HG02678 (cell line): ENCODE measurements around the gene C11orf98.
"Not testable (repeated sequence)": the region's sequence is repeated elsewhere in the genome, so short reads cannot be mapped to it uniquely, and the experiment has no call there.

Experiments used
- ATAC-seq: cut with Tn5 transposase; IDR thresholded peaks from one replicate; pipeline ENCODE4 v1.9.1; 2021; ENCODE audit warnings: mild to moderate bottlenecking, moderate library complexity; ENCODE audit not compliant: unreplicated experiment

C11orf98 gene

DNA sequence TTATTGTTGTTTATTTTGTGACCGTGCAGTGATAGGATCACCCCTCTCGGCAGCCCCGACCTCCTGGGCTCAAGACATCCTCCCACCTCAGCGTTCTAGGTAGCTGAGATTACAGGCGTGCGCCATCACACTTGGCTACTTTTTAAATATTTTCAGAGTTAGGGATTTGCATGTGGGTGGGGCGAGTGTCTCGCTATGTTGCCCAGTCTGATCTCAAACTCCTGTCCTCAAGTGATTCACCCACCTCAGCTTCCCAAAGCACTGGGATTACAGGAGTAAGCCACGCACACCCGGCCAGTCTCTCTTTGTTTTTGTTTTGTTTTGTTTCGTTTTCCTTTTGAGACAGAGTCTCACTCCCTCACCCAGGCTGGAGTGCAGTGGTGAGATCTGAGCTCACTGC is 10.7 kb downstream of the C11orf98 start:
- no peak for ATAC-seq

DNA sequence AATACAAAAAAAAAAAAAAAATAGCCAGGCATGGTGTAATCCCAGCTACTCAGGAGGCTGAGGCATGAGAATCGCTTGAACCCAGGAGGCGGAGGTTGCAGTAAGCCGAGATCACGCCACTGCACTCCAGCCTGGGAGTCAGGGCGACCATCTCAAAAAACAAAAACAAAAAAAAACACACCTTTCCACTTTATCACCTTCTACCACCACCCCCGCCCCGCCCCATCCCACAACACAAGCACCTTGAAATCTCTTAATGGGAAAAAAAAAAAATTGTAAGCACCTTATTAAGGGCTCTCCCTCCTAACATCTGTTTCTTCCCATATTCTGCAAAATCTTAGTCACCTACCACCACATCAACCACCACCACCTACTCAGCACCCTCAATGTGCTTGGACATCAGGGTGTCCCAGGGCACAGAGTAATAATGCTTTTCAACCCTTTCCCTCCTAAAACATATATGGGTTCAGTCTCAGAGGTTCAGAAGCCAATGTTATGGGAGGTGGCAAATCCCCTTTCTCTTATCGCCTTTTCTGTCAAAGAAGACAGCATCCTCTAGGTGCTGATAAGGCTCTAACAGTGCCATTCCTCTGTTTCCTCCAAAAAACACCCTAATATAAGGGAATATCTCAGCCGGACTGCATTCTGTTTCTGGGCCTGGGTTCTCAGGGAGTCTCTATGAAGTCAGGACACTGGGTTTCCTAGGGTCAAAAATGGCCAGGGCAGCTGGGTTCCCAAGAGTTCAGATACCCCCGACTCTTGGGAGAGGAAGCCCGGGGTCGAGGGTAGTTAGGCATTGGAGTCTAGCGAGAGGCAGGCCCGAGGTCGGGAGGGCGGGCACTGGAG is 12.6 kb downstream of the C11orf98 start:
- ATAC-seq, result peak; percentile 6

DNA sequence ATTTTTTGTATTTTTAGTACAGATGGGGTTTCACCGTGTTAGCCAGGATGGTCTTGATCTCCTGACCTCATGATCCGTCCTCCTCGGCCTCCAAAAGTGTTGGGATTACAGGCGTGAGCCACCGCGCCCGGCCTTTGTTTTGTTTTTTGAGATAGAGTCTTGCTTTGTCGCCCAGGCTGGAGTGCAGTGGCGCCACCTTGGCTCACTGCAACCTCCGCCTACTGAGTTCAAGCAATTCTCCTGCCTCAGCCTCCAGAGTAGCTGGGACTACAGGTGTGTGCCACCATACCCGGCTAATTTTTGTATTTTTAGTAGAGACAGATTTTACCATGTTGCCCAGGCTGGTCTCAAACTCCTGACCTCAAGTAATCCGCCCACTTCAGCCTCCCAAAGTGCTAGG is 14.7 kb downstream of the C11orf98 start:
- ATAC-seq, result not testable (repeated sequence)

DNA sequence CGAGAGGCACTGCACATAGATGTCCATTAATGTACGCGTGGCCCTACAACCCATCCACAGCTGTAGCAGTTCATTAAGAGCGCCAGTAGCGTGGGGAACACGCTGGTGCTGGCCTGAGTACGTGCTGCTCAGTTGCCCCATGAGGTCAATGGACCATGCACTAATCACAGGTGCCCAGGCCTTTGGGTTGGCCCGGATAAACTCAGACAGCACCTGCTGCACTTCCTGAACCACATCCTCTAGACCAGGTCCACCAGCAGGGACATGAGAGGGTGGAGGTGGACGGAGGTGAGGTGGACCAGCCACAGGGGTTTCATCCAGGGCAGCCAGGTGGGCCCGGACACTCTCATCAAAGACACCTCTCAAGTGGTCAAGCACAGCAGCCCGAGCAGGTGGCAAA is 15.5 kb downstream of the C11orf98 start:
- ATAC-seq, result no peak

DNA sequence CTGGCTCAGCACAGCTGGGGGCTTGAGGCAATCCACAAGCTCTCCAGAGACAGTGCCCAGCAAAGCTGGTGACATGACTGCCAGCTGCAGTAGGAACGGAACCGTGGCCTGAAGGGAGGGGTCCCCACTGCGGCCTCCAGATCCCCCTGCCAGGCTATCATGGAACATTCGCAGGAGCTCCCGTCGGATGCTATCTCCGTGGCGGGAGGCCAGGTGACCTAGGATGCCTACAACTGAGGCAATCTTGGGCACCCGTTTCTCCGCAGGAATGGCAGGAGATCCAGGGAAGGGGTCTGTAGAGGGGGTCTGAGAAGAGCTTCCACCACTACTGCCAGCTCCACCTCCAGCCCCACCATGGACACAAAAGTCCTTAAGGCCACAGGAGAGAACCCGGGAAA is 16.0 kb downstream of the C11orf98 start:
- ATAC-seq, result no peak

DNA sequence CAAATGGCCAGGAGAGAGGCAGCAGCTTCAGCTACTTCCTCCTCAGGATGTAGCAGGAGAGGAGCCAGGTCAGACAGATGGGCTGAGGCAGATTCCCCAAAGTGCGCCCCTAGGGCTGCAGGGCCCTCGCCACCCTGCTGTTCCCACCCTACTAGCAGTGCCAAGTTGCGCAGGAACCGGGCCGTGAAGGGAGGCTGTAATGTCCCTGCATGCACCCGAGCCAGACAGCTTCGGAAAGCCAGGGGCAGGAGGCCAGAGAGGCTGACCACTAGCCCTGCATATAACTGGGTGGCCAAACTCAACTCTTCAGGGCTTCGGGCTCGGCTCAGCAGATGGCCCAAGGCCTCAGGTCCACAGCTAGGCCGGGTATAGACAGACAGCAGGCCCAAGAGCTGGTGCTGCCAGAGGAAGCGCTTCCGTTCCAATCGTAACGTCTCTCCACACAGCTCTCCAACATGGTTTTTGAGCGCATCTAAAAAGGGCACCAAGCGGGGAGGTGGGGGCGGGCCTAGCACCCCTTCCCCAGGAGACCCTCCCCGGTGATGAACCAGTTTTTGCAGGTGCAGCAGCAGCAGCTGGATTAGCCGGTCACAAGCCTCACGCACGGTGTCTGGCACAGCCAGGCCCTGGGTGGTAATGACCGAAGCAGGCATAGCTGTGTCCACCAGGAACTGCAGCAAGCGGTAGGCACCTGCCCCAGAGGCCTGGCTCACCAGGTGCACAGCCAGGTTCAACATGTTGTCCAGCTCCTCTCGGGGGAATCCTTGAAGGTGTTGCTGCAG is 16.6 kb downstream of the C11orf98 start:
- no peak for ATAC-seq

DNA sequence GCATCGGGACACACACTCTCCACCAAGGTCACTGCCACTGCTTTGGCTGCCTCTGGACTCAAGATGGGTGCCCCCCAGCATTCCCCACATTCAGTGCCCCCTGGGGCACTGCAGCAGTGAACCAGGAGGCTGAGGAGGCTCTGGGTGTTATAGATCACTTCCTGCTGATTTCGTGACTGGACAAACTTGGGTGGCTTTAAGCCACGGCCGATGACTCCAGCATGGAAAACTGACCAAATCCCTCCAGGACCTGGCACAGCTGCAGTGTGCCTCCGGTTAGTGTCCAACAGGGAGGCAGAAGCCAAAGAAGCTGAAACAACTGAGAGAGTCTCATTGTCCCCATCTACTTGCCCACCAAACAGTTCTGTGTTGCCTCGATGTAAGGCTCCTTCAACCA is 17.4 kb downstream of the C11orf98 start:
- ATAC-seq, result no peak

DNA sequence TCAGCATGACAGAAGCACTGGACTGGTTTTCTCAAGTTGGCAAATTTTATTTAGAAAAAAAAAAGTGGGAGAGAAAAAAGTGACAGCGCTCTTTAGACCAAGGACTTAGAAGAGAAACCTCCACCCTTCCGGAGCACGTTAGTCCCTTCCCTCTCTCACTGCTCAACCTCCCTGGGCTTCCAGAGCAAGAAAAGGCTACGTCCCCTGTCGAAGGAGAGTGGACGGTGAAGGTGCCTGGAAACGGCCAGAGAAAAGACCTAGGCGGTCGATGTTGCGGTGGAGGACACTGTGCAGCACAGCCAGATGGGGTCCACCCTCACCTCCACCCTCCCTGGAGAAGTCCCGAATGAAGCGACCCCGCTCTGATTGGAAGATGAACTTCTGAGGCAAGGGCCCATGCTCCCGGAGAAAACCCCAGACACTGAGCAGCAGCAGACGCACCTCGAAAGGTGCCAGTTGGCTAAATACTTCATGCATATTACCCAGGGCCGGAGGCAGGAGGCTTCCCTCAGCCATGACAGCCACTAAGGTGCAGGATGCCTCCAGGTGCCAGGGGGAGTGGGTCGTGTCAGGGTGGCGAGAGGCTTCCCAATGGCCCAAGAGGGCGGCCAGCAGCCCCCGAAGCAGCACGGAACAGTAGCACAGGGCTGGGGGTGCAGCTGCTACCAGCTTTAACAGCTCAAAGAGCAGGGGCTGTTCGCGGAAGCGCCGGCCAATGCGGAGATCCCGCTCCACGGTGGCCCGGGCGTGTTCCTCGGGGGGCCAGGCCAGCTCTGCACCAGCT is 18.0 kb downstream of the C11orf98 start:
- no peak for ATAC-seq

DNA sequence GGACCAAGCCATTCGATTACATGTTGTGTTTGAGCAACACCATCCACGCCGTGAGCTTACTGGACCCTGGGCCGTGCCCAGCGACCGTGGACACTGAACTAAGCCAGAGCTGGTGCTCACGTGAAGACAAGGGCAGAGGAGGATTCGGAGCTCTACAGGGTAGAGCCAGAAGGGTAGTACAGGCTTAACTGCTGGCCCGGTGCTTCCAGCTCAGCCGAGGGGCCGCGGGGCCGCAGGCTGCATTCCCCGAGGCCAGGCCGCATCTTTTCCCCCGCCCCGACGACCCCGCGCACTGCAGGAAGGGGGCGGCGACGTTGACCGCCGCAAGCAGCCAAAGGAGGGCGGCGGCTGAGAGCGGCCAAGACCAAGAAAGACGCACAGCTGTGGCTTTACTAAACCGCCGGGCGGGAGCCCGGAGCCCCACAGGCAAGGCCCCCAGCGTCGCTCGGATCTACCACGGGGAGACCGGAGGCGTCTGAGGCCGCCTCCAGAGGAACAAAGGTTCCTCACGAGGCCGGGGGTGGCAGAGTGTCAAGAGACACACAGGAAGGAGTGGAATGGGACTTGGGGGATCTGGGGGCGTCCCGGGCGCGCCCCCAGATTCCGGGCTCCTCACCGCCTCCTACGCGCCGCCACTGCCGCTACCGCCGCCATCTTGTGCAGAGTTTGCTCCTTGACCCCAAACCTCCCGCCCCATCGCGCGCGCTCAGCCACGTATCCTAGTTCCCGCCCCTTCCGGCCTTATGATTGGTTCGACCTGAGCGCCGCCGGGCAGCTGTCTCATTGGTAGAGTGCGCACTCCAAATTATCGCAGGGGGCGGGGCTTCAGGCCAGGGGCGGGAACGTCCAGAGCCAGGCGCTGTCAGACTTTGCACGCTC is 18.8 kb downstream of the C11orf98 start, which contains the start of gene GANAB:
Gene GANAB (minus strand): TSS at position 668 of the 879 bp plus-strand sequence. CDS start 14 bp downstream, at position 654.
- peak; percentile 96 for ATAC-seq

DNA sequence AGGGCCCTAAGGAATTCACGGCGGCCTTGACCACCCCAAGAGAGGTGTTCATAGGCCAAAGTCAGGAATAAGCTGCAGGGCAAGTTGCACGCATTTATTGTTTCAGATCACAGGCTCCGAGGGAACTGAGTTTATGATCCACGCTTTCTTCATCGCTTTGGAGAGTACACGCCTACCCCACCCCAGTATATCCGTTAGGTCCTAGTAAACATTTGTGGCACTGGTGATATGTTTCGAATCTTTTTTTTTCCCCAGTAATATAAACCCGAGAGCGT is 19.4 kb downstream of the C11orf98 start:
- ATAC-seq, result no peak

DNA sequence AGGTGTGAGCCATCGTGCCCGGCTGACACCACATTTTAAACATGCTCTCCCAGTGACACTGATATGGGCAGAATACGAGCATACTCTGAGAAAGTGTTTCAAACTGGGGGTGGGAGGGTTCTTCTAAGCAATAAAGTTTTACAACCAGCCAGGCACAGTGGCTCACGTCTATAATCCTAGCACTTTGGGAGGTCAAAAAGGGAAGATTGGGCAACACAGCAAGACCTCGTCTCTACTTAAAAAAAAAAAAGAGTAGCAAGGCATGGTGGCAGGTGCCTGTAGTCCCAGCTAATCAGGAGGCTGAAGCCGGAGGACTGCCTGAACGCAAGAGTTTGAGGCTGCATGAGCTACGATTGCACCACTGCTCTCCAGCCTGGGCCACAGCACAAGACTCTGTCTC is 20.8 kb downstream of the C11orf98 start:
- ATAC-seq, result no peak

DNA sequence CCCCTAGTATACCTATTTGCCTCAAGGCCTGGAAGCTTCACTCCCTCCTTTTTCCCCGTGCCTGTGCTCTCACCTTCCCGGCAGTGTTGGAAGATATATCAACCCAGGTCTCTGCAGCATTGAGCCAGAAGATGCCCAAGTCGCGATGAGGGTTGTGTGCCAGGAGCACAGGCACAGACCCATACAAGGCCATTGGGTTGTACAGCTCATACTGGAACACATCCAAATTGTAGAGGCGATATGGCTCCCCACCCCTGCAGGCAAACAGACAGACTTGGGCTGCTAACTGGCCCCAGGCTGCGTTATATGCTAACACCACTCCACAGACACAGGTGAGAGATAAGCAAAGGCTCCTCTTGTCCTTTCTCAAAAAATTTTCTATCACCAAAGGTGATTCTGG is 32.5 kb downstream of the C11orf98 start:
- ATAC-seq, result no peak

DNA sequence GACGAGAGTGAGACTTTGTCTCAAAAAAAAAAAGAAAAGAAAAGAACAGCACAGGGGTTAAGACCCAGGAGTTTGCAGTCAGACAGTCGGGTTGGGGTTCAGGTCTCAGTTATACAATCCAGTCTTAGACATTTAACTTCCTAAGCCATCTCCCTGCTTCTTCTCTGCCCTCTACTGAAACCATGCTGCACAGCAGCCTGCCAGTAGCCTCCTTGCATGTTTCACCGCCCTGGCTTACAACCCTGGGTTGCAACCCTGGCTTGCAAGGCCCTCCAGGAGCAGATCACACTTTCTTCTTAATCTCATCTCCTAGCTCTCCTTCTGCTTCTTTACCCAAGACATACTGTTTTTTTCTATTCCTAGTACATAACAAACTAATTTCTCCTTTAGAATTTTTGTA is 37.3 kb downstream of the C11orf98 start:
- no peak for ATAC-seq

DNA sequence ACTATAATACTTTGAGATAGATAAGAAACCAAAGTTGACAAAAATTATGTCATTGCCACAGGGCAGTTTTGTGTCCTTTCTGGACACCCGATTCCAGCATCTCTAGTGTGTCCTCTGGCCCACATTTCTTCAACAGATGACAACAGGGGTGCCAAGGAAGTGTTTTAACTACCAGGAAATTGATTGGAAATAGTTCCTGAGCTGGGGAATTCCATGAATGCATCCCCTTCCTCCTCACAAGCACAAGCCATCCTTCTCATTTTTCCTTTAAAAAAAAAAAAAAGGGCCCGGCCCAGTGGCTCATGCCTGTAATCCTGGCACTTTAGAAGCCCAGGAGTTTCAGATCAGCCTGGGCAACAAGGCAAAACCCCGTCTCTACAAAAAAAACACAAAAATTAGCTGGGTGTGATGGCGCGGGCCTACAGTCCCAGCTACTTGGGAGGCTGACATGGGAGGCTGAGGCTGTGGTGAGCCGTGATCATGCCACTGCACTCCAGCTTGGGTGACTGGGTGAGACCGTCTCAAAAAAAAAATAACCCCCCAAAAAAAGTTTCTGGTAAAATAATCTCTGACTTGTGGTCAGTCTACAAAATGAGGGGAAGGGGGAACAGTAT is 42.4 kb downstream of the C11orf98 start:
- ATAC-seq, result no peak

DNA sequence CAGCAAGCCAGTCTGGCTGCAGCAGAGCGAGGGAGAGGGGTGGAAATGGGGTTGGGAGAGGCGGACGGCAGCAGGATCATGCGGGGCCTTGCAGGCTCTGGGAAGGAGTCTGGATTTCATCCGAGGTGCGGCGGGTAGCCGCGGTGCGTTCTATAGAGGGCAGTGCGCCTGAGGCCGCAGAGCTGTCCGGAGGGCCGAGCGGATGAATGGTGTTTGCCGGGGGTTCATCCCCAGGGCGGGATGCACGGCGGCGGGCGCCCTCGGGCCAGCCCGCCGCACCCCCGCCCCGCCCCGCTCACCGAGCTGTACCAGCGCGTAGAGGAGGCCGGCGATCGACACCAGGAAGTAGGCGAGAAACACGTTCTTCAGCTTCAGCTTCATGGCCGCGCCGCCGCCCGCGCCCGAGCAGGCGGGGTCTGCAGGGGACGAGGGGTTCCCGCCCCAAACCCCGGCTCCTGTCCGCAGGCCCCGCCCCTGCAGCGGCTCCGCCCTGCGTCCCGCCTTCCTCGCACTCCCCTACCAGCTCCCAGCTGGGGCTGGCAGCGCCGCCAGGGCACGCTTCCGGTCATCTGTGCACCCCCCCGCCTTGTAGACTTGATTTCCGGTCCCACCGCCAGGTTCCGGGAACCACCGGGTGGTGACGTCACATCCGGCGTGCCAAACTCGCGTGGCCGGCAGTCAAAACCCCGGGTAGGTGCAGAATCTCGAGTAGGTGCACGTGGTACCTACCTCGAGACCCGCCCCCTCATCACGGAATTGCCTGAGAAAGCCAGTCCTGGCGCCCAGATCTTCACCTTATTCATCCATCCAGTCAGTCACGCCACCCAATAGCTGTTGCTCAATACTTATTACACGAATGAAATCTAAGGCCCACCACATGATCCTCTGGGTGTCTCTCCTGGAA is 43.2 kb downstream of the C11orf98 start, which contains the start of gene B3GAT3:
Gene B3GAT3 (minus strand): TSS at position 420 of the 904 bp plus-strand sequence. CDS start 39 bp downstream, at position 381.
- ATAC-seq, result peak; percentile 96

DNA sequence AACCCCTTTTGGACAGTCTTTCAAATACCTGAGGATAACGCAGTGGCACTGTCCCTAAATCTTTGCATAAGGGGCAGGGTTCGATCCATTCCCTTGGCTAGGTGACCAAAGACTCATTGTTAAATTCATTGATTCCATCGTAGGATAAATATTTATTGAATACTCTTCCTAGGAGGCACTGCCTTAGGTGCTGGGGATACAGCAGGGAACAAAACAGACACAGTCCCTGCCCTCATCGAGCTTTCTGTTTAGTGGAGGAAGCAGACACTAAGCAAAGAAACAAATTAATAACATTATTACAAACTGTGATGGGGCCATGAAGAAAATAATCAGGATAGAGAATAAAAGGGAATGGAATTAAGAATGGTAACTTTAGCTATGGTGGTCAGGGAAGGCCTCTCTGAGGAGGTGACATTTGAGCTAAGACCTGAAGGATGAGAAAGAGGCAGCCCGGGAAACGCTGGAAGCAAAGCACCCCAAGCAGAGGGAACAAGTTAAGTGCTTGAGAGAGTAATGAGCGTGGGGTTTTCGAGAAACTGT is 43.9 kb downstream of the C11orf98 start:
- no peak for ATAC-seq

DNA sequence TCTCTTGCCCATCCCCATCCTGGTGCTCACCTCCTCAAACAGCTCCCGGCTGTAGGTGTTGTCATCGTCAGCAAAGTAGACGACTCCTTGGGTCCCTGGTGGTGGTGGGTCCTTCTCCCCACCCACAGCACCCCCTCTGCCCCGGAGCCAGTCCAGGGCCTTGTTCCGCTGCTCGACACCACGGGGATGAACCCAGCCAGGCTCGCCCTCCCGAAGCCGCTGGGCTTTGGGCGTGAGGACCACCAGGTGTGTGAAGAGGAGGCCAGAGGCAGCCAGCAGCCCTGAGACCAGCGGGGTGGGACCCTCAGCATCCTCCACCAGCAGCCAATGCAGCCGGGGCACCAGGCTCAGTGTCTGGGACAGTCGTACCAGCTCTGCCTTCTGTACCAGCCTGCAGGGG is 48.1 kb downstream of the C11orf98 start:
- ATAC-seq, result not testable (repeated sequence)

DNA sequence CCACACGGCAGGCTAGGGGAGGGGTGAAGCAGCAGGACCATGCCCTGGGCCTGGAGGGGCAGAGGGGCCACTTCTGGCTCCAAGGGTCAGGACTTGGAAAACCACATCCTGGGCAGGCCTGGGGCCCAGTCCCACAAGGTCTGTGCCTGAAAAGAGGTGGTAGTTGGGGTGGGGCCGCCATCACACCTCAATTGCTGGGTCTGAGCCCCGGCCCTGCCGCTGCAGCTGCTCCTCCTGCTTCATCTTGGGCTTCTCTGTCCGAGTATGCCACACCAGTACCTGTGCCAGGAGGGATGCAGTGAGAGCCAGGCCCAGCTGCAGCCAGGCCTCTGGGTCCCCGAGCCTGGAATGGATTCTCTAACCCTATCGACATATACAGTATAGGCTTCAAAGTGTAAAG is 49.5 kb downstream of the C11orf98 start:
- no peak for ATAC-seq

DNA sequence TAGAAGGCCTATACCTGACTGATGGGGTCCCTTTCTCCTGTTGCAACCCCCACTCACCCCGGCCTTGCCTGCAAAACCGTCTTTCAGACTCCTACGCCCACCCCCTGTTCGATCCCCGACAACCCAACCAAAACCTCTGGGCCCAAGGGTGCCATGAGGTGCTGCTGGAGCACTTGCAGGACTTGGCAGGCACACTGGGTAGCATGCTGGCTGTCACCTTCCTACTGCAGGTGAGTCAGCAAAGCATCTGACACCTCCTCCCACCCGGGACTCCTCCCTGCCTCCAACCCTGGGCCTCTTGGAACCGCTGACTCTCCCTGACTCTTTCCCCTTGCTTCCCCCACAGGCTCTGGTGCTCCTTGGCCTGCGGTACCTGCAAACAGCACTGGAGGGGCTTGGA is 50.7 kb downstream of the C11orf98 start:
- no peak for ATAC-seq
